GM23338 (cell line): ENCODE measurements around the gene OSBPL7. TPM values are rescaled to one million over a fixed set of nuclear protein-coding genes. Genes with fewer than 3 reads are reported as not detected.

Source experiments
- ATAC-seq: fragments of 200-7000 bp; cut with Tn5 transposase; 3 replicates; pipeline ENCODE4 v1.9.1; 2020
- DNase-seq: peaks from one replicate; pipeline ENCODE4 v3.0.0-alpha.2; 2015; ENCODE audit warnings: low spot score
- H2AFZ ChIP-seq: fragments of 200-600 bp; sonication (generic); 2 replicates; pipeline ENCODE4 v1.8.0; 2016; ENCODE audit warnings: antibody characterized with exemption, mild to moderate bottlenecking, moderate library complexity
- H3F3A ChIP-seq: fragments of 200-600 bp; sonication (generic); replicated peaks from 2 replicates; pipeline ENCODE4 v1.8.0; 2017; ENCODE audit warnings: antibody characterized with exemption, mixed run types, low read depth
- H3K27ac ChIP-seq: fragments of 200-600 bp; sonication (generic); 2 replicates; pipeline ENCODE4 v1.6.1; 2016; ENCODE audit warnings: low read depth
- H3K27me3 ChIP-seq: fragments of 200-600 bp; sonication (generic); 2 replicates; pipeline ENCODE4 v1.8.0; 2016; ENCODE audit warnings: mild to moderate bottlenecking, mixed run types, moderate library complexity; ENCODE audit not compliant: insufficient read depth
- H3K36me3 ChIP-seq: fragments of 200-600 bp; sonication (generic); 2 replicates; pipeline ENCODE4 v1.8.0; 2016; ENCODE audit warnings: mild to moderate bottlenecking; ENCODE audit not compliant: insufficient read depth
- H3K4me1 ChIP-seq: fragments of 200-600 bp; sonication (generic); 2 replicates; pipeline ENCODE4 v1.8.0; 2016; ENCODE audit warnings: mild to moderate bottlenecking, moderate library complexity; ENCODE audit not compliant: insufficient read depth
- H3K4me2 ChIP-seq: fragments of 200-600 bp; sonication (generic); 2 replicates; pipeline ENCODE4 v1.7.1; 2017; ENCODE audit warnings: mixed run types
- H3K4me3 ChIP-seq: fragments of 200-600 bp; sonication (generic); 2 replicates; pipeline ENCODE4 v1.6.1; 2016; ENCODE audit warnings: mixed run types
- H3K79me2 ChIP-seq: fragments of 200-600 bp; sonication (generic); replicated peaks from 2 replicates; pipeline ENCODE4 v1.8.0; 2017; ENCODE audit warnings: mild to moderate bottlenecking; ENCODE audit not compliant: insufficient read depth
- H3K9me2 ChIP-seq: fragments of 200-600 bp; sonication (generic); 2 replicates; pipeline ENCODE4 v1.8.0; 2017; ENCODE audit not compliant: insufficient read depth
- H4K20me1 ChIP-seq: fragments of 200-600 bp; sonication (generic); replicated peaks from 2 replicates; pipeline ENCODE4 v1.8.0; 2017; ENCODE audit warnings: mild to moderate bottlenecking; ENCODE audit not compliant: insufficient read depth
- H3K27ac Mint-ChIP-seq: 2 replicates; pipeline ENCODE4 v1.8.0; 2020; ENCODE audit warnings: inconsistent platforms, mild to moderate bottlenecking, moderate library complexity, mixed read lengths
- H3K27me3 Mint-ChIP-seq: 3 replicates; pipeline ENCODE4 v1.8.0; 2022; ENCODE audit warnings: low read depth, mild to moderate bottlenecking, moderate library complexity, mixed read lengths, inconsistent platforms; ENCODE audit not compliant: insufficient read depth, poor library complexity
- H3K36me3 Mint-ChIP-seq: 3 replicates; pipeline ENCODE4 v1.8.0; 2021; ENCODE audit warnings: low read depth, mild to moderate bottlenecking, inconsistent platforms, moderate library complexity, mixed read lengths
- H3K4me1 Mint-ChIP-seq: 3 replicates; pipeline ENCODE4 v1.8.0; 2020; ENCODE audit warnings: mild to moderate bottlenecking, inconsistent platforms, mixed read lengths
- H3K4me3 Mint-ChIP-seq: 3 replicates; pipeline ENCODE4 v1.8.0; 2021; ENCODE audit warnings: moderate library complexity, mild to moderate bottlenecking, inconsistent platforms, mixed read lengths
- H3K9me3 Mint-ChIP-seq: 3 replicates; pipeline ENCODE4 v1.8.0; 2020; ENCODE audit warnings: moderate library complexity, mild to moderate bottlenecking, inconsistent platforms, mixed read lengths
- EZH2 ChIP-seq: fragments of 200-600 bp; sonication (generic); IDR thresholded peaks from one replicate; pipeline ENCODE4 v1.8.0; 2017; ENCODE audit warnings: antibody characterized with exemption, mild to moderate bottlenecking, low read depth; ENCODE audit not compliant: unreplicated experiment
- EZH2phosphoT487 ChIP-seq: fragments of 200-600 bp; sonication (generic); IDR thresholded peaks from one replicate; pipeline ENCODE4 v1.8.1; 2018; ENCODE audit warnings: antibody characterized with exemption; ENCODE audit not compliant: unreplicated experiment
- POLR2AphosphoS5 ChIP-seq: IDR thresholded peaks from 2 replicates; pipeline ENCODE4 v1.6.1; 2016; ENCODE audit warnings: antibody characterized with exemption, low read depth
- REST ChIP-seq: IDR thresholded peaks from one replicate; pipeline ENCODE4 v1.6.1; 2018; ENCODE audit warnings: antibody characterized with exemption; ENCODE audit not compliant: unreplicated experiment
- ZNF462 ChIP-seq: fragments of 250-450 bp; sonication (Bioruptor Pico); IDR thresholded peaks from 2 replicates; pipeline ENCODE4 v1.5.0; 2020; ENCODE audit warnings: mild to moderate bottlenecking, moderate library complexity
- polyA plus RNA-seq: library from polyadenylated mRNA; unstranded; fragments of >200 nt; fragmentation: Nextera tagmentation; extraction: Ambion mirVana; gene quantifications from 2 replicates; pipeline ENCODE4 v1.2.1, GENCODE V29; 2016
- total RNA-seq: library from RNA; depleted of rRNA; stranded (reverse); fragments of >200 nt; shearing (Covaris generic); gene quantifications from 2 replicates; pipeline ENCODE4 v1.2.3, GENCODE V29; 2014

Gene OSBPL7
- total and polyA plus RNA-seq, 2 experiments from 2014 or later = 3.4 to 8.1 TPM

DNA sequence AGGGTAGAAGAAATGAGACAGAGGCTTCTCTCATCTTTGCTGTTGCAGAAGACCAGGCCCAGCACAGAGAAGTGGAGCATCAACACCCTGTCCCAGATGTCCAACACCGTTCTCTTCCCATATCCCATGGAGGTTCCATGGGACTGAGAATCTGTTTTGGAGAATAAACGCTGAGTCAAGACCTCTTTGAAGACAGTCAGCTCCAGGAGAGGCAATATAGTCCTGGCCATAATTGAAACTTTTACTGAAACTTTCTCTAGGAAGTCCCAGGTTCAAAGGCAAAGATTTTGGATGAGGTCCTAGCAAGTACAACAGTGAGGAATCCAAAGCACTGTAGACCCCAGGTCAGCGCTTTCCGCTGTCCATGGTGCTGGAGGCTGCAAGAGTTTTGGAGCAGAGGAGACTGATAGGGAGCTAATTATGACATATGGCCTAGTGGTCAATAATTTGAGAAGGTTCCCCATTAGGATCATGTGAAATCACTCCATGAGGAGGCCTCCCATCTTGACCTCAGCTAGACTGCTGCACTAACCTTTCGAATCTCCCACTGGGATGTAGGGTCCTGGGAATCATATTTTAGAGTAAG, 36.0 kb downstream of the OSBPL7 start:
- Mint-ChIP-seq H3K27ac (no peak overlapping the region), H3K27me3 (peaks cover 19% of the 10 kb centered on the region), H3K36me3 (no peaks in the 10 kb centered on the region; the same call in 2 of the 3 replicates), H3K9me3 (no peaks in the 10 kb centered on the region), H3K4me1 (peaks cover 4% of the 10 kb centered on the region; the same call in 2 of the 3 replicates), H3K4me3 (no peak overlapping the region)
- TF ChIP-seq REST = peak; percentile 94
- no peak for TF ChIP-seq EZH2phosphoT487
- Histone ChIP-seq H3K9me2 (no peaks in the 10 kb centered on the region), H2AFZ (no peak overlapping the region), H3K4me3 (no peak overlapping the region), H3K4me1 (0 out of 2 replicates have a peak, but pooled peaks cover 4% of the 10 kb centered on the region), H3K27ac (no peak overlapping the region), H3K4me2 (no peak overlapping the region), H3K27me3 (peaks cover 31% of the 10 kb centered on the region), H4K20me1 (no peaks in the 10 kb centered on the region), H3K36me3 (no peaks in the 10 kb centered on the region), H3K79me2 (no peaks in the 10 kb centered on the region), H3F3A (0 out of 2 replicates have a peak, but pooled peaks cover 4% of the 10 kb centered on the region)
- ATAC-seq (peak; percentile 32), DNase-seq (peak; percentile 74)

DNA sequence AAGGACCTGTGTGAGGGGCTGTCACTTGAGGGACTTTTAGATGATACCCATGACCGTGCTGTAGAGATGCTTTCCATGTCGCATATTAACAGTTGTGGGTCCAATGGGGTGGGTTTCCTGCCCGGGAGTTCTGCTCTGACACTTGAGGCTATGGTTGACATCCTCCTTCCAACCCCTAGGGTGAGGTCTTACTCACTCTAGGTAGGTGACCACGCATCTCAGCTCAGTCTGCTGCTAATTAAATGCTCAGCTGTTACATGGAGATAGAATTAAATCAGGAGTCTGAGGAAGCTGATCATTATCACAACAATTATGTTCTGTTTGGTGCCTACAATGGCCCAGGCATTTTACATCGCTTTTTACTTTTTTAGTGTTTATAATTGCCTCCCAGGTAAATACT, 40.2 kb downstream of the OSBPL7 start:
- no peak overlapping the region for H2AFZ ChIP-seq
- no peaks in the 10 kb centered on the region for H3F3A ChIP-seq
- Mint-ChIP-seq H3K27ac (no peak overlapping the region), H3K4me3 (no peak overlapping the region), H3K36me3 (no peaks in the 10 kb centered on the region), H3K9me3 (no peaks in the 10 kb centered on the region), H3K4me1 (no peaks in the 10 kb centered on the region), H3K27me3 (peaks cover 5% of the 10 kb centered on the region)
- peaks cover 29% of the 10 kb centered on the region for H3K27me3 ChIP-seq
- no peaks in the 10 kb centered on the region for H3K36me3 ChIP-seq
- ATAC-seq (no peak), DNase-seq (no peak)
- H3K4me1 ChIP-seq = no peaks in the 10 kb centered on the region
- H3K4me2 ChIP-seq = no peak overlapping the region
- H3K4me3 ChIP-seq = no peak overlapping the region
- no peaks in the 10 kb centered on the region for H3K9me2 ChIP-seq
- H4K20me1 ChIP-seq = no peaks in the 10 kb centered on the region
- H3K79me2 ChIP-seq = no peaks in the 10 kb centered on the region
- H3K27ac ChIP-seq = no peak overlapping the region
- TF ChIP-seq POLR2AphosphoS5 (no peak), ZNF462 (CRISPR knock-in tag) (no peak), EZH2 (no peak), REST (no peak)
